SK-N-SH (cell line): ENCODE data around the gene ZMAT2.

Experiments
- CTCF ChIP-seq: fragments of 200-600 bp; sonication (generic); IDR thresholded peaks from 2 replicates; pipeline ENCODE4 v1.6.1; 2017; ENCODE audit warnings: antibody characterized with exemption, mild to moderate bottlenecking, moderate library complexity
- EP300 ChIP-seq, 2 experiments: IDR thresholded peaks; 2 replicates each; pipeline versions ENCODE4 v1.4.0 to v1.6.1; 2012; ENCODE audit warnings: borderline replicate concordance in 1 of 2, low read depth in 1 of 2, low read length in 1 of 2
- EZH2phosphoT487 ChIP-seq: fragments of 200-600 bp; sonication (generic); IDR thresholded peaks from 2 replicates; pipeline ENCODE4 v1.6.1; 2017; ENCODE audit warnings: low read depth, mixed run types, mild to moderate bottlenecking, antibody characterized with exemption, moderate library complexity, borderline replicate concordance
- JUND ChIP-seq: IDR thresholded peaks from 2 replicates; pipeline ENCODE4 v1.4.0; 2012
- MAX ChIP-seq: IDR thresholded peaks from 2 replicates; pipeline ENCODE4 v1.4.0; 2012; ENCODE audit warnings: low read depth
- POLR2AphosphoS5 ChIP-seq: IDR thresholded peaks from 2 replicates; pipeline ENCODE4 v1.6.1; 2012; ENCODE audit warnings: low read depth, low read length
- RAD21 ChIP-seq: IDR thresholded peaks from 2 replicates; pipeline ENCODE4 v1.6.1; 2012; ENCODE audit warnings: mild to moderate bottlenecking, low read length
- REST ChIP-seq: IDR thresholded peaks from 2 replicates; pipeline ENCODE4 v1.6.1; 2012; ENCODE audit warnings: mild to moderate bottlenecking, low read depth, low read length, moderate library complexity
- RXRA ChIP-seq: IDR thresholded peaks from 2 replicates; pipeline ENCODE4 v1.4.0; 2012; ENCODE audit warnings: low read depth, mild to moderate bottlenecking, borderline replicate concordance
- TAF1 ChIP-seq: IDR thresholded peaks from 2 replicates; pipeline ENCODE4 v1.6.1; 2012; ENCODE audit warnings: low read depth, mild to moderate bottlenecking, low read length, moderate library complexity, borderline replicate concordance
- USF1 ChIP-seq: IDR thresholded peaks from 2 replicates; pipeline ENCODE4 v1.4.0; 2012; ENCODE audit warnings: low read depth, borderline replicate concordance

- TF ChIP-seq USF1 (no peak), CTCF (no peak), POLR2AphosphoS5 (no peak), EP300 (IDR thresholded peaks at IDR 0.05; ENCODE audit: borderline replicate concordance in 1 of 2, low read depth in 1 of 2, low read length in 1 of 2) (no peak), RAD21 (no peak), JUND (peak; percentile 46; the same call in 1 of the 2 replicates), TAF1 (peak; percentile 51; the same call in 1 of the 2 replicates), EZH2phosphoT487 (no peak), RXRA (peak; percentile 33; the same call in 1 of the 2 replicates), MAX (peak; percentile 70; the same call in 1 of the 2 replicates), REST (peak; percentile 94)
Observed at GRCh38 chr5:140725799-140726471, 25.7 kb downstream of the ZMAT2 start.
